Mucosa of descending colon (tissue), 3 donors: ENCODE measurements around the gene MAN2B2. TPM values are rescaled to one million over a fixed set of nuclear protein-coding genes. Genes with fewer than 3 reads are reported as not detected.

Experiments
- ATAC-seq: fragments of 200-7000 bp; cut with Tn5 transposase; one replicate; pipeline ENCODE4 v1.9.1; 2020; ENCODE audit warnings: mild to moderate bottlenecking, moderate library complexity
- DNase-seq, 3 donors: peaks; one replicate each; pipeline ENCODE4 v3.0.0-alpha.2; 2020
- H3K36me3 ChIP-seq: fragments of 200-600 bp; one replicate; pipeline ENCODE4 v1.8.0; 2021; ENCODE audit warnings: low read depth, mild to moderate bottlenecking
- H3K4me1 ChIP-seq: fragments of 200-600 bp; one replicate; pipeline ENCODE4 v1.8.0; 2021; ENCODE audit warnings: low read depth, mild to moderate bottlenecking
- H3K4me3 ChIP-seq: fragments of 200-600 bp; one replicate; pipeline ENCODE4 v1.8.0; 2021; ENCODE audit warnings: mild to moderate bottlenecking
- H3K9me3 ChIP-seq: fragments of 200-600 bp; one replicate; pipeline ENCODE4 v1.8.0; 2021; ENCODE audit warnings: mild to moderate bottlenecking
- intact Hi-C, 2 donors: fragments of 100-400 bp; cut with DNase I in 1 of 2; cut with micrococcal nuclease in 1 of 2; formaldehyde crosslinking; loops; one replicate each; pipeline versions ENCODE4 v1.11.0 to v1.11.1; 2022; cut with DNase I, micrococcal nuclease
- total RNA-seq, 3 donors: library from RNA; stranded (reverse); fragmentation: NEBNext Ultra II Directional in 2 of 3; extraction: Animal tissue kit (Norgen Biotek cat#: 25700) in 2 of 3; gene quantifications; one replicate each; pipeline versions ENCODE4 v1.2.1 to v1.2.4, GENCODE V29; 2021 to 2023
- TF ChIP-seq, protein P1 (sequence below): fragments of 200-600 bp; IDR thresholded peaks from one replicate; pipeline ENCODE4 v1.8.0; 2022; ENCODE audit warnings: antibody characterized with exemption, mild to moderate bottlenecking
- donor health status: DM: no; HTN: no; CAD: no; lungs with moderate emphysema.
- donor health status: DM: no; HTN: no; CAD: no.
- donor health status: DM: no; HTN: yes; CAD: no.

MAN2B2 gene
- total RNA-seq, 3 donors from 2014 or later, result 24.1 to 28.2 (median 27.2) TPM

DNA sequence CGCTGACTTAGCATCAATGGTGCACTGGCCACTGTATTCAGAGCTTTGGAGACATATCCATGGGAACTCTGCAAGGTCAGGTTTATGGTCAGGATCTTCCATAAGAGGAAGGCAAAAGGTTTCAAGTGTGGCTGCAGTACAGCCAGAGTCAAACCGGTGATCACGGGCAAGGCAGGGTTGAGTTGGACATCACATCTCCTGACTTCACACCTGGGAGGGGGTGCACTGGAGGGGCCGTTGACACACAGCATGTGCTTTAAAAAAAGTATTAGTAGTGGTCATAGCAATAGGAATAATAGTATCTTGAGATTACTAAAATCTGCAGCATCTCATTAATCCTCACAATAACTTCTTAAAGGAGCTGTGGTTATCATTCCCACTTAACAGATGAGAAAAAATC lies 28.9 kb upstream of the MAN2B2 start:
- DNase-seq (peak in 1 of 3 donors; percentile 2), ATAC-seq (no peak)
- H3K9me3 ChIP-seq, result no peaks in the 10 kb centered on the region
- intact Hi-C loops, result no loop called here
- H3K36me3 ChIP-seq, result no peaks in the 10 kb centered on the region
- no peaks in the 10 kb centered on the region for H3K4me1 ChIP-seq
- TF ChIP-seq, protein P1, sequence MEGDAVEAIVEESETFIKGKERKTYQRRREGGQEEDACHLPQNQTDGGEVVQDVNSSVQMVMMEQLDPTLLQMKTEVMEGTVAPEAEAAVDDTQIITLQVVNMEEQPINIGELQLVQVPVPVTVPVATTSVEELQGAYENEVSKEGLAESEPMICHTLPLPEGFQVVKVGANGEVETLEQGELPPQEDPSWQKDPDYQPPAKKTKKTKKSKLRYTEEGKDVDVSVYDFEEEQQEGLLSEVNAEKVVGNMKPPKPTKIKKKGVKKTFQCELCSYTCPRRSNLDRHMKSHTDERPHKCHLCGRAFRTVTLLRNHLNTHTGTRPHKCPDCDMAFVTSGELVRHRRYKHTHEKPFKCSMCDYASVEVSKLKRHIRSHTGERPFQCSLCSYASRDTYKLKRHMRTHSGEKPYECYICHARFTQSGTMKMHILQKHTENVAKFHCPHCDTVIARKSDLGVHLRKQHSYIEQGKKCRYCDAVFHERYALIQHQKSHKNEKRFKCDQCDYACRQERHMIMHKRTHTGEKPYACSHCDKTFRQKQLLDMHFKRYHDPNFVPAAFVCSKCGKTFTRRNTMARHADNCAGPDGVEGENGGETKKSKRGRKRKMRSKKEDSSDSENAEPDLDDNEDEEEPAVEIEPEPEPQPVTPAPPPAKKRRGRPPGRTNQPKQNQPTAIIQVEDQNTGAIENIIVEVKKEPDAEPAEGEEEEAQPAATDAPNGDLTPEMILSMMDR, result no peak
- H3K4me3 ChIP-seq, result no peak overlapping the region

DNA sequence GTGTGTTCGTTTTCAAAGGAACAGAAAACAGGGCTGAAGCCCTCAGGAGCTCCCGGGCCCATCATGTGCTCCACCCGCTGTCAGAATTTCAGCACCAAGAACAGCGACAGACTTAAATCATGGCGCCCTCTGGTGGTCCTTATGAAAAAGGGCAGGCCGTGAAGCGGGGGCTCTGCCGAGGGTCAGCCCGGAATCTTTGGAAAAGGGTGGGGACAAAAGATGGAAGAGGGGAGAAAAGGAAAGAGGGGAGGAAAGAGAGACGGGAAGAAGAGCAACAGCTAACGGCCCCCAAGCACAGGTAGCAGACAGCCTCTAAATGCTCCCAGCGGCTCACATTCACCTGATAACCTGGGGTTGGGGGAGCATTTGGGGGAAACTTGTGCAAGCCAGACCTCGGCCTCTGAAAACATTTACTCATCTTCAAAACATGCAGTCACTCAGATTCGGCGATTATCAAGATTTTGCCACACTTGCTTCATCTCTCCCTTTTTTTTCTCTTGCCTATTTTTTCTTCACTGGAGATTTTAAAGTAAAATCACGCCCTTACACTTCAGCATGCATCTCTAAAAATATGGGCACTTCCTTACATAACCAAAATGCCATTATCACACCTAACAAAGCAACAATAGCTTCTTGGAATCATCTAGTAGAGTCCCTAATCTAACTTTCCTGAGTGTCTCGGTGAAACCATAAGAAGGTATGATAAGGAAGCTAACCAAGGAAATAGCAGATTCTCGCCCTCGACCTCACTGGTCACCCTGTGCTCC lies 28.1 kb upstream of the MAN2B2 start:
- peak; percentile 46 for ATAC-seq
- H3K4me3 ChIP-seq, result no peak overlapping the region
- H3K4me1 ChIP-seq, result no peaks in the 10 kb centered on the region
- H3K9me3 ChIP-seq, result peaks cover 5% of the 10 kb centered on the region
- intact Hi-C loops, result no loop called here
- TF ChIP-seq, protein P1, result peak; percentile 57
- H3K36me3 ChIP-seq, result no peaks in the 10 kb centered on the region
- peak; percentile 17 to 54 (median 31) for DNase-seq

DNA sequence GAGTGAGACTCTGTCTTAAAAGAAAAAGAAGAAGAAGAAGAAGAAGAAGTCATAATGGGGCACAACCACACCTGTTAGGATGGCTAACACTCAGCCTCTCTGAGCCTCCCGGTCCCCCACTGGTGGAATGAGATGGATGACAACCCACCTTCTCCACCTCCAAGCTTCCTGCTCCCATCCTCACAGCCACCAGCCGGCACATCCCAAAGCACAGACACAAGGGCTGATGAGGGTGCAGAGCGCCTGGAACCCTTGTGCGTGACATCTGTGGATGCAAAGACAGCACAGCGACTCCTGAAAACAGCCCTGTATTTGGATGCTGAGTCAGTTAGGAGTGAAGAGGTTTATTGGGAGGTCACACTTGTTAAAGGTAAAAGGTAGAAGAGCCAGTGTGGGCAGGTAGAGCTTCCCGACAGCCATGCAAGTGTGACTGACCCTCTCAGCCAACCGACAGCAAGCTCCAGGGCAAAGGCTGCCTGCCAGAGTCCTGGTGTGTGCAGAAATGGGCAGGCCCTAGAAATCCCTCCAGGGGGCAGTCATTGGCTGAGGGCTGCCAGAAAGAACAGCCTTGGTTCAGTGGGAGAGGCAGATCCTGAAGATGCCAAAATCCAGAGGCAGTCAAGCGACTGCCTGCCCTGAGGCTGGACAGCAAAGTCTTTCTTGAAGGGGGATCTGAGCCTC lies 26.6 kb upstream of the MAN2B2 start:
- peak; percentile 36 for ATAC-seq
- no peak overlapping the region for H3K4me3 ChIP-seq
- no peaks in the 10 kb centered on the region for H3K36me3 ChIP-seq
- peaks cover 5% of the 10 kb centered on the region for H3K9me3 ChIP-seq
- no peaks in the 10 kb centered on the region for H3K4me1 ChIP-seq
- no peak for DNase-seq
- TF ChIP-seq, protein P1, result no peak
- intact Hi-C loops, result no loop called here

DNA sequence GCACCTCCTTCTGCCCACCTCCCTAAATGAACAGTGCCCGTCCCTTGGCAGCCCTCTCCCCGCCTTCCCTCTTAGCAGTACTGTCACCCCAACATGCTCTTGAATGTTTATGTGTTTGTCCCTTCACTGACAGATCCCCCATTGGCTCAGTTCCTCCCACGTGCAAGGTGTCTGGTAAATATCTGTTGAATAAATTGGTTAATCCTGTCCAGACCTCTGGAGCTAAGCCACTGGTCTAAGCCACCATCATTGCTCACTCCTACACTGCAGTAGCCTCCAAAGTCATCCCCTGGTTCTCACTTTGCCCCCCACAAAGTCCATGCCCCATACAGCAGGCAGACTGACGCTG lies 26.1 kb upstream of the MAN2B2 start:
- TF ChIP-seq, protein P1, result no peak
- Histone ChIP-seq H3K36me3 (no peaks in the 10 kb centered on the region), H3K4me1 (no peaks in the 10 kb centered on the region), H3K4me3 (no peak overlapping the region), H3K9me3 (peaks cover 5% of the 10 kb centered on the region)
- intact Hi-C loops, result no loop called here
- ATAC-seq (no peak), DNase-seq (no peak)

DNA sequence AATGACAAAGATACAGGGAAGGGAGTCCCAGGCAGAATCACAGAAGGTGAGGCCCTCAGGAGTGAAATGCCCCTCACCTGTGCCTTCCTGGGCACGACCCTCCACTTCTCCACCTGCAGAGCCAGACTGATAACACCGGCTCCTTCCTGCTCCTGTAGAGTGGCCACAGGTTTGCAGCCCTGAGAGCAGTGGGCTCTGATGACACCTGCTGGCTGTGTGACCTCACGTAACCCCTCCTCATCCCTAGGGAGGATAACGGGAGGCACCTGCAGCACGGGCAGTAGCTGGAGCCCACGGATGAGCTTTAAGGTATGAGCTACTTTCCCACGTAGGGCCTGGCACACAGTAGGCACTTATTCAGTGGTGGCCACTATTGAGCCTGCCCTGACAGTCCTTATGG lies 25.5 kb upstream of the MAN2B2 start:
- Histone ChIP-seq H3K4me3 (no peak overlapping the region), H3K36me3 (no peaks in the 10 kb centered on the region), H3K4me1 (no peaks in the 10 kb centered on the region), H3K9me3 (peaks cover 5% of the 10 kb centered on the region)
- TF ChIP-seq, protein P1, result no peak
- intact Hi-C loops, result no loop called here
- ATAC-seq (no peak), DNase-seq (no peak)
